HCT116 (cell line): ENCODE data around the gene CCSER1. TPM values are rescaled to one million over a fixed set of nuclear protein-coding genes. Genes with fewer than 3 reads are reported as not detected.

Experiments
- ATAC-seq: fragments of 200-7000 bp; cut with Tn5 transposase; 2 replicates; pipeline ENCODE4 v1.9.1; 2020; ENCODE audit warnings: mild to moderate bottlenecking, moderate library complexity
- BruUV-seq: library from RNA; stranded (reverse); fragments of 400-500 nt; replicated peaks from 2 replicates; lab custom pipeline; 2021; lab: Mats Ljungman, UMichigan
- CTCF ChIA-PET: fragments of 300-600 bp; sonication (Branson Sonifier 250); formaldehyde crosslinking; loops from one replicate; lab custom pipeline; 2021; ENCODE audit warnings: antibody characterized with exemption; lab: Charles Lee
- POLR2A ChIA-PET: fragments of 300-600, 350-600 bp; sonication (Branson Sonifier 250); formaldehyde crosslinking; loops from one replicate; lab custom pipeline; 2021; ENCODE audit warnings: antibody characterized with exemption; lab: Charles Lee
- RAD21 ChIA-PET, 2 experiments: fragments of 300-600 bp; sonication (Branson Sonifier 250); formaldehyde crosslinking; loops; one replicate each; lab custom pipeline; 2023; ENCODE audit warnings: low total read pairs in 2 of 2; ENCODE audit not compliant: uncharacterized antibody in 2 of 2, unreplicated experiment in 2 of 2, low non-redundant PET in 1 of 2; lab: Charles Lee
- DNase-seq: peaks from one replicate; pipeline ENCODE4 v3.0.0-alpha.2; 2010; ENCODE audit warnings: low read depth, low spot score
- H2AFZ ChIP-seq: fragments of 200-600 bp; shearing (Covaris generic), sonication (generic); 2 replicates; pipeline ENCODE4 v1.6.1; 2017; ENCODE audit warnings: low read depth, mixed run types, mixed read lengths, antibody characterized with exemption, low read length; ENCODE audit not compliant: poor library complexity, severe bottlenecking
- H3K27ac ChIP-seq: 2 replicates; pipeline ENCODE4 v1.5.1; 2012; ENCODE audit warnings: low read depth, low read length
- H3K27me3 ChIP-seq: fragments of 200-600 bp; sonication (generic); 2 replicates; pipeline ENCODE4 v1.6.1; 2016; ENCODE audit warnings: mixed run types, low read length, mixed read lengths; ENCODE audit not compliant: insufficient read depth
- H3K36me3 ChIP-seq, 2 experiments: fragments of 200-500 bp in 1 of 2; fragments of 200-600 bp in 1 of 2; sonication (Bioruptor generic) in 1 of 2; sonication (generic) in 1 of 2; 2 replicates each; pipeline versions ENCODE4 v1.5.1 to v1.6.1; 2014 to 2016; ENCODE audit warnings: low read length in 2 of 2, inconsistent platforms in 1 of 2, mixed read lengths in 1 of 2, mixed run types in 1 of 2; ENCODE audit not compliant: insufficient read depth in 2 of 2, control insufficient read depth in 1 of 2
- H3K4me1 ChIP-seq, 2 experiments: fragments of 200-600 bp in 1 of 2; sonication (generic) in 1 of 2; 2 replicates each; pipeline versions ENCODE4 v1.5.1 to v1.6.1; 2012 to 2017; ENCODE audit warnings: low read length in 2 of 2, inconsistent platforms in 1 of 2, mild to moderate bottlenecking in 1 of 2, mixed read lengths in 1 of 2, mixed run types in 1 of 2, moderate library complexity in 1 of 2; ENCODE audit not compliant: insufficient read depth in 2 of 2, control insufficient read depth in 1 of 2
- H3K4me2 ChIP-seq: fragments of 200-600 bp; sonication (generic); 2 replicates; pipeline ENCODE4 v1.6.1; 2017; ENCODE audit warnings: mixed run types, low read length, mixed read lengths
- H3K4me3 ChIP-seq, 2 experiments: fragments of 200-600 bp in 1 of 2; sonication (generic) in 1 of 2; replicated peaks in 1 of 2; 2 replicates each; pipeline ENCODE4 v1.5.1; 2011 to 2016; ENCODE audit warnings: low read length in 2 of 2, control low read depth in 1 of 2, low read depth in 1 of 2, mild to moderate bottlenecking in 1 of 2, mixed read lengths in 1 of 2, mixed run types in 1 of 2
- H3K79me2 ChIP-seq: fragments of 200-600 bp; sonication (generic); 2 replicates; pipeline ENCODE4 v1.6.1; 2017; ENCODE audit warnings: mild to moderate bottlenecking, mixed run types, low read length, moderate library complexity, mixed read lengths; ENCODE audit not compliant: insufficient read depth
- H3K9ac ChIP-seq: fragments of 200-600 bp; sonication (generic); 2 replicates; pipeline ENCODE4 v1.6.1; 2016; ENCODE audit warnings: low read length, mixed read lengths
- H3K9me2 ChIP-seq: fragments of 200-600 bp; sonication (generic), shearing (Covaris generic); 2 replicates; pipeline ENCODE4 v1.6.1; 2017; ENCODE audit warnings: mixed run types, mild to moderate bottlenecking, moderate library complexity; ENCODE audit not compliant: insufficient read depth
- H3K9me3 ChIP-seq, 2 experiments: fragments of 200-500 bp in 1 of 2; fragments of 200-600 bp in 1 of 2; sonication (Bioruptor generic) in 1 of 2; sonication (generic) in 1 of 2; 2 replicates each; pipeline ENCODE4 v1.6.1; 2014 to 2017; ENCODE audit warnings: low read length in 2 of 2, mixed read lengths in 2 of 2, inconsistent platforms in 1 of 2, low read depth in 1 of 2, mild to moderate bottlenecking in 1 of 2, mixed run types in 1 of 2, moderate library complexity in 1 of 2; ENCODE audit not compliant: control insufficient read depth in 1 of 2, insufficient read depth in 1 of 2
- H4K20me1 ChIP-seq: fragments of 200-600 bp; sonication (generic), shearing (Covaris generic); 2 replicates; pipeline ENCODE4 v1.6.1; 2017; ENCODE audit warnings: mixed run types, mild to moderate bottlenecking, moderate library complexity; ENCODE audit not compliant: insufficient read depth
- ELF1 ChIP-seq: IDR thresholded peaks from 2 replicates; pipeline ENCODE4 v1.6.1; 2012; ENCODE audit warnings: low read depth, borderline replicate concordance
- intact Hi-C: fragments of 100-400 bp; cut with micrococcal nuclease; formaldehyde crosslinking; loops from 2 replicates; pipeline ENCODE4 v1.10.0; 2022
- total RNA-seq: library from RNA; stranded (reverse); gene quantifications from one replicate; pipeline ENCODE4 v1.2.1, GENCODE V29; 2021; ENCODE audit not compliant: unreplicated experiment
- TF ChIP-seq, protein P1 (sequence below), 3 experiments: fragments of 200-600 bp in 1 of 3; sonication (generic) in 1 of 3; IDR thresholded peaks in 2 of 3; conservative IDR thresholded peaks in 1 of 3; 2 replicates each; pipeline ENCODE4 v1.5.1; 2012 to 2017; ENCODE audit warnings: low read depth in 2 of 3, low read length in 2 of 3, antibody characterized with exemption in 1 of 3, borderline replicate concordance in 1 of 3, control low read depth in 1 of 3, mild to moderate bottlenecking in 1 of 3, mixed read lengths in 1 of 3, mixed run types in 1 of 3, moderate library complexity in 1 of 3; ENCODE audit not compliant: insufficient read depth in 1 of 3
- TF ChIP-seq, protein P2 (sequence below): IDR thresholded peaks from 2 replicates; pipeline ENCODE4 v1.6.1; 2012
- TF ChIP-seq, protein P3 (sequence below): IDR thresholded peaks from 2 replicates; pipeline ENCODE4 v1.6.1; 2012

The CCSER1 gene
- total RNA-seq, 1 experiment from 2014 or later: 6.7 TPM

DNA sequence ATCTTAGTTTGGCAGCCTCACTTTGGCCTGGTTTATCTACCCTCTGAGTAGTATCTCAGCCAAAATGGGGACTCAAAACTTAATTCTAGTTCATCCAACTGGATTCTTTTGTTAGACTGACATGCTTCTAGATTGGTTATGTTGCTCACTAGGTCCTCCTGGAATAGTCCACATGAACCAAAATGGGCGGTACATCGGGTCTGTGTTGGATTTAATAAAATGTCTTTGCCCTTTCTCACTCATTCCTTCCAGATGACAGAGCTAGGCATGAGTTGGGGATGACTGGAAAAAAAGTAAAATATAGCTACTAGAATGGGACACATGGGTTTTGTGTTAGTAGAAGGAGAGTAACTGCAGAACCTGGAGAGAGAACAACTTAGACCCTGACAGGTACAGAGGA, 247.9 kb downstream of the CCSER1 start:
- intact Hi-C loops: no loop called here
- Histone ChIP-seq H3K4me3 (no peak overlapping the region), H3K27ac (no peak overlapping the region), H2AFZ (no peak overlapping the region), H3K9me3 (no peaks in the 10 kb centered on the region), H3K9ac (no peak overlapping the region), H4K20me1 (no peaks in the 10 kb centered on the region), H3K79me2 (no peaks in the 10 kb centered on the region), H3K9me2 (no peaks in the 10 kb centered on the region; the same call in 1 of the 2 replicates), H3K4me1 (no peaks in the 10 kb centered on the region), H3K36me3 (no peaks in the 10 kb centered on the region), H3K4me2 (no peak overlapping the region), H3K27me3 (no peaks in the 10 kb centered on the region)
- TF ChIP-seq, protein P1, sequence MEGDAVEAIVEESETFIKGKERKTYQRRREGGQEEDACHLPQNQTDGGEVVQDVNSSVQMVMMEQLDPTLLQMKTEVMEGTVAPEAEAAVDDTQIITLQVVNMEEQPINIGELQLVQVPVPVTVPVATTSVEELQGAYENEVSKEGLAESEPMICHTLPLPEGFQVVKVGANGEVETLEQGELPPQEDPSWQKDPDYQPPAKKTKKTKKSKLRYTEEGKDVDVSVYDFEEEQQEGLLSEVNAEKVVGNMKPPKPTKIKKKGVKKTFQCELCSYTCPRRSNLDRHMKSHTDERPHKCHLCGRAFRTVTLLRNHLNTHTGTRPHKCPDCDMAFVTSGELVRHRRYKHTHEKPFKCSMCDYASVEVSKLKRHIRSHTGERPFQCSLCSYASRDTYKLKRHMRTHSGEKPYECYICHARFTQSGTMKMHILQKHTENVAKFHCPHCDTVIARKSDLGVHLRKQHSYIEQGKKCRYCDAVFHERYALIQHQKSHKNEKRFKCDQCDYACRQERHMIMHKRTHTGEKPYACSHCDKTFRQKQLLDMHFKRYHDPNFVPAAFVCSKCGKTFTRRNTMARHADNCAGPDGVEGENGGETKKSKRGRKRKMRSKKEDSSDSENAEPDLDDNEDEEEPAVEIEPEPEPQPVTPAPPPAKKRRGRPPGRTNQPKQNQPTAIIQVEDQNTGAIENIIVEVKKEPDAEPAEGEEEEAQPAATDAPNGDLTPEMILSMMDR (IDR thresholded peaks at IDR 0.05 in 2 of 3, conservative IDR thresholded peaks at IDR 0.05 in 1 of 3; ENCODE audit: borderline replicate concordance in 1 of 3, insufficient read depth in 1 of 3, low read depth in 2 of 3, low read length in 2 of 3): no peak
- TF ChIP-seq, protein P2, sequence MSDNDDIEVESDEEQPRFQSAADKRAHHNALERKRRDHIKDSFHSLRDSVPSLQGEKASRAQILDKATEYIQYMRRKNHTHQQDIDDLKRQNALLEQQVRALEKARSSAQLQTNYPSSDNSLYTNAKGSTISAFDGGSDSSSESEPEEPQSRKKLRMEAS: no peak
- DNase-seq (no peak), ATAC-seq (no peak)
- ChIA-PET RAD21 (no interaction called here), CTCF (no interaction called here), POLR2A (no interaction called here)
- BruUV-seq: no TSS peak

DNA sequence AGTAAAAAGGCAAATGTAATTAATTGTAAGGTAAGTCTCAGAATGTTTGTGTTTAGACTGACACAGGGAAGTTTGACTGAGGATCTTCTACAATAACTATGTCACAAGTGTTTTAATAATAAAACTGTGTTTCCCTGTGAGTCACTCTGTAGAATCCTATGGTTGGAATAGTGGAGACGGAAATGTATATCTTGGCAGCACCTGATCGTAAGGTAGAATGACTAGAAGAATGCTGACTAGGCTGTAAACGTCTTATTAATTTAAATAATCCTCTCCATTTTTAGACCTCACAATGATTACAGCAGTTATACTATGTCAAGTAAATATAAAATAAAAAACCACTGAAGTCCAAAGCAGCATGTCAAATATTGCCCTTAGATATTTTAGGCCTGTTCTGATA, 266.0 kb downstream of the CCSER1 start:
- Histone ChIP-seq H3K4me3 (no peak overlapping the region), H3K79me2 (no peaks in the 10 kb centered on the region), H3K36me3 (no peaks in the 10 kb centered on the region), H3K9me2 (no peaks in the 10 kb centered on the region), H3K9ac (no peak overlapping the region), H2AFZ (no peak overlapping the region), H3K4me1 (no peaks in the 10 kb centered on the region), H4K20me1 (no peaks in the 10 kb centered on the region), H3K4me2 (no peak overlapping the region), H3K9me3 (no peaks in the 10 kb centered on the region), H3K27ac (no peak overlapping the region), H3K27me3 (no peaks in the 10 kb centered on the region)
- no TSS peak for BruUV-seq
- no peak for ATAC-seq
- TF ChIP-seq ELF1: no peak
- TF ChIP-seq, protein P3, sequence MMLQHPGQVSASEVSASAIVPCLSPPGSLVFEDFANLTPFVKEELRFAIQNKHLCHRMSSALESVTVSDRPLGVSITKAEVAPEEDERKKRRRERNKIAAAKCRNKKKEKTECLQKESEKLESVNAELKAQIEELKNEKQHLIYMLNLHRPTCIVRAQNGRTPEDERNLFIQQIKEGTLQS: no peak
- no peak for DNase-seq
- CTCF ChIA-PET: no interaction called here
- RAD21 ChIA-PET: no interaction called here
- POLR2A ChIA-PET: no interaction called here
- intact Hi-C loops: no loop called here
